Effector CD4-positive, alpha-beta T cell (primary cell): Measurements from ENCODE around the gene GLI1.

Experiments used
- DNase-seq: peaks from one replicate; pipeline ENCODE4 v3.0.0-alpha.2; 2020

Gene GLI1

GRCh38 chr12:57461917-57462250 lies 2.3 kb downstream of the GLI1 start:
- no peak for DNase-seq

- DNase-seq = peak; percentile 85
These were observed 2.8 kb downstream of the GLI1 start for GRCh38 chr12:57462251-57462911.

- DNase-seq = no peak
These were observed 3.3 kb downstream of the GLI1 start for GRCh38 chr12:57462912-57463253.

- no peak for DNase-seq
These were observed 5.0 kb downstream of the GLI1 start for GRCh38 chr12:57464569-57464968.

- DNase-seq = no peak
These were observed 5.6 kb downstream of the GLI1 start for GRCh38 chr12:57465030-57465746.

GRCh38 chr12:57465747-57466505 lies 6.3 kb downstream of the GLI1 start:
- DNase-seq = no peak

- DNase-seq = no peak
These were observed 7.8 kb downstream of the GLI1 start for GRCh38 chr12:57467212-57467874.

GRCh38 chr12:57467915-57468314 lies 8.3 kb downstream of the GLI1 start:
- DNase-seq = no peak

GRCh38 chr12:57469296-57470164 lies 9.9 kb downstream of the GLI1 start:
- DNase-seq = no peak

GRCh38 chr12:57470286-57470969 lies 10.8 kb downstream of the GLI1 start:
- no peak for DNase-seq

GRCh38 chr12:57470970-57471656 lies 11.5 kb downstream of the GLI1 start:
- DNase-seq = no peak

GRCh38 chr12:57471661-57472060 lies 12.1 kb downstream of the GLI1 start:
- DNase-seq = no peak

- no peak for DNase-seq
These were observed 12.8 kb downstream of the GLI1 start for GRCh38 chr12:57472391-57472790.

GRCh38 chr12:57473392-57473791 lies 13.8 kb downstream of the GLI1 start:
- DNase-seq = no peak

GRCh38 chr12:57473886-57474285 lies 14.3 kb downstream of the GLI1 start:
- no peak for DNase-seq

- DNase-seq = no peak
These were observed 14.8 kb downstream of the GLI1 start for GRCh38 chr12:57474430-57474829.

- DNase-seq = no peak
These were observed 15.3 kb downstream of the GLI1 start for GRCh38 chr12:57474862-57475261.

GRCh38 chr12:57475271-57476161 lies 15.9 kb downstream of the GLI1 start:
- no peak for DNase-seq

GRCh38 chr12:57476162-57476992 lies 16.8 kb downstream of the GLI1 start:
- peak; percentile 48 for DNase-seq
